ENCODE data around the gene P3H2. TPM values are rescaled to one million over a fixed set of nuclear protein-coding genes. Genes with fewer than 3 reads are reported as not detected.

P3H2 gene
- total and polyA plus RNA-seq, 2 donors (not counting 1 experiment from before 2014, with no cell fraction given): not detected

GRCh38 chr3:189952272-189952671 is 168.4 kb downstream of the P3H2 start:
- no peaks in the 10 kb centered on the region for H3K9me3 ChIP-seq (ENCODE audit: control extremely low read depth in 1 of 3, control insufficient read depth in 2 of 3, insufficient read depth in 1 of 3, low read length in 2 of 3)
- intact Hi-C loops (cut with micrococcal nuclease): no loop called here
- peaks cover 25% of the 10 kb centered on the region for H3K27me3 Mint-ChIP-seq
- H3K36me3 ChIP-seq (replicated peaks in 1 of 2; ENCODE audit: control extremely low read depth in 1 of 2, control insufficient read depth in 1 of 2, extremely low read depth in 1 of 2, insufficient read depth in 2 of 2, low read length in 1 of 2): no peaks in the 10 kb centered on the region
- ChIA-PET POLR2A (no interaction called here), CTCF (interaction anchor here (0.7 to 1.2 kb wide), 2 partner anchors 9 to 10 kb away, joined by 3 to 4 read pairs; no protein-coding TSS in a partner anchor)
- no peak for TF ChIP-seq CTCF (IDR thresholded peaks at IDR 0.05)
- TF ChIP-seq EZH2 (IDR thresholded peaks at IDR 0.05; ENCODE audit: borderline replicate concordance, insufficient read depth, low read depth, low read length, poor library complexity, severe bottlenecking): no peak
- no peaks in the 10 kb centered on the region for H3K4me1 ChIP-seq (ENCODE audit: control insufficient read depth in 2 of 2, insufficient read depth in 2 of 2, low read length in 2 of 2)
- H3K27me3 ChIP-seq (replicated peaks in 1 of 4; ENCODE audit: control extremely low read depth in 1 of 4, control insufficient read depth in 3 of 4, insufficient read depth in 4 of 4, low read length in 3 of 4): no peaks in the 10 kb centered on the region
- no peak overlapping the region for H3K27ac Mint-ChIP-seq
- no peaks in the 10 kb centered on the region for H3K9me3 Mint-ChIP-seq (ENCODE audit: insufficient read depth)
- ATAC-seq (ENCODE audit: low read depth) (no peak), DNase-seq (no peak)
- 80% methylated on average over 2 of the region's 7 CpGs for whole genome bisulfite sequencing (ENCODE audit: insufficient coverage)
- no peak overlapping the region for H2AFZ ChIP-seq (ENCODE audit: insufficient read depth, low read depth, low read length, poor library complexity, severe bottlenecking)
- no peaks in the 10 kb centered on the region for H4K20me1 ChIP-seq (ENCODE audit: control insufficient read depth, insufficient read depth, low read length, poor library complexity, severe bottlenecking)
- no peaks in the 10 kb centered on the region for H3K79me2 ChIP-seq (ENCODE audit: control insufficient read depth, insufficient read depth, low read length)
- H3K4me2 ChIP-seq (replicated peaks; ENCODE audit: low read depth, low read length, poor library complexity, severe bottlenecking): no peak overlapping the region
- H3K4me3 Mint-ChIP-seq: no peak overlapping the region
- no peak overlapping the region for H3K27ac ChIP-seq (ENCODE audit: low read length in 2 of 2)
- no peak overlapping the region for H3K9ac ChIP-seq (ENCODE audit: low read length)
- no peaks in the 10 kb centered on the region for H3K4me1 Mint-ChIP-seq
- H3K4me3 ChIP-seq (ENCODE audit: control extremely low read depth in 1 of 5, extremely low read depth in 1 of 5, insufficient read depth in 1 of 5, low read depth in 2 of 5, low read length in 4 of 5): no peak overlapping the region

- H3K27ac ChIP-seq (ENCODE audit: low read length in 2 of 2): no peak overlapping the region
- H2AFZ ChIP-seq (ENCODE audit: insufficient read depth, low read depth, low read length, poor library complexity, severe bottlenecking): no peak overlapping the region
- no peaks in the 10 kb centered on the region for H4K20me1 ChIP-seq (ENCODE audit: control insufficient read depth, insufficient read depth, low read length, poor library complexity, severe bottlenecking)
- no peaks in the 10 kb centered on the region for H3K36me3 ChIP-seq (replicated peaks in 1 of 2; ENCODE audit: control extremely low read depth in 1 of 2, control insufficient read depth in 1 of 2, extremely low read depth in 1 of 2, insufficient read depth in 2 of 2, low read length in 1 of 2)
- H3K4me2 ChIP-seq (replicated peaks; ENCODE audit: low read depth, low read length, poor library complexity, severe bottlenecking): no peak overlapping the region
- intact Hi-C loops (cut with micrococcal nuclease): no loop called here
- H3K9me3 Mint-ChIP-seq (ENCODE audit: insufficient read depth): no peaks in the 10 kb centered on the region
- 42% methylated on average over 5 of the region's 6 CpGs for WGBS (ENCODE audit: insufficient coverage)
- no peak for DNase-seq
- no peaks in the 10 kb centered on the region for H3K27me3 ChIP-seq (replicated peaks in 1 of 4; ENCODE audit: control extremely low read depth in 1 of 4, control insufficient read depth in 3 of 4, insufficient read depth in 4 of 4, low read length in 3 of 4)
- H3K9me3 ChIP-seq (ENCODE audit: control extremely low read depth in 1 of 3, control insufficient read depth in 2 of 3, insufficient read depth in 1 of 3, low read length in 2 of 3): no peaks in the 10 kb centered on the region
- no peak for ATAC-seq (ENCODE audit: low read depth)
- ChIA-PET CTCF (interaction anchor here (2.1 kb wide), 1 partner anchor 10 kb away, joined by 16 read pairs; no protein-coding TSS in a partner anchor), POLR2A (no interaction called here)
- H3K4me3 Mint-ChIP-seq: no peak overlapping the region
- H3K4me1 Mint-ChIP-seq: no peaks in the 10 kb centered on the region
- no peaks in the 10 kb centered on the region for H3K79me2 ChIP-seq (ENCODE audit: control insufficient read depth, insufficient read depth, low read length)
- no peak overlapping the region for H3K27ac Mint-ChIP-seq
- TF ChIP-seq EZH2 (IDR thresholded peaks at IDR 0.05; ENCODE audit: borderline replicate concordance, insufficient read depth, low read depth, low read length, poor library complexity, severe bottlenecking): no peak
- TF ChIP-seq CTCF (IDR thresholded peaks at IDR 0.05): no peak
- H3K4me3 ChIP-seq (ENCODE audit: control extremely low read depth in 1 of 5, extremely low read depth in 1 of 5, insufficient read depth in 1 of 5, low read depth in 2 of 5, low read length in 4 of 5): no peak overlapping the region
- H3K4me1 ChIP-seq (ENCODE audit: control insufficient read depth in 2 of 2, insufficient read depth in 2 of 2, low read length in 2 of 2): no peaks in the 10 kb centered on the region
- H3K9ac ChIP-seq (ENCODE audit: low read length): no peak overlapping the region
- H3K27me3 Mint-ChIP-seq: peaks cover 15% of the 10 kb centered on the region
These were observed 170.4 kb downstream of the P3H2 start for GRCh38 chr3:189950258-189950657.

All from B cell (primary cell).